ENCODE data around the gene GPRIN2.

GPRIN2 gene

GRCh38 chr10:46547541-46548497 is 8.6 kb downstream of the GPRIN2 start:
- peak; percentile 1 for DNase-seq

GRCh38 chr10:46546591-46547540 is 9.6 kb downstream of the GPRIN2 start:
- peak; percentile 2 for DNase-seq

- peak; percentile 1 for DNase-seq
Observed at GRCh38 chr10:46545861-46546590, 10.4 kb downstream of the GPRIN2 start.

- DNase-seq: peak; percentile 11
Observed at GRCh38 chr10:46544989-46545791, 11.3 kb downstream of the GPRIN2 start.

- DNase-seq: peak; percentile 1
Observed at GRCh38 chr10:46543466-46544377, 12.7 kb downstream of the GPRIN2 start.

- peak; percentile 1 for DNase-seq
Observed at GRCh38 chr10:46542567-46543465, 13.6 kb downstream of the GPRIN2 start.

- DNase-seq: peak; percentile 1
Observed at GRCh38 chr10:46541735-46542566, 14.5 kb downstream of the GPRIN2 start.

GRCh38 chr10:46541017-46541661 is 15.3 kb downstream of the GPRIN2 start:
- peak; percentile 29 for DNase-seq

GRCh38 chr10:46540412-46541016 is 15.9 kb downstream of the GPRIN2 start:
- DNase-seq: peak; percentile 1

GRCh38 chr10:46539596-46540411 is 16.7 kb downstream of the GPRIN2 start:
- DNase-seq: peak; percentile 1

GRCh38 chr10:46538717-46539426 is 17.6 kb downstream of the GPRIN2 start:
- DNase-seq: no peak

- DNase-seq: no peak
Observed at GRCh38 chr10:46538155-46538554, 18.3 kb downstream of the GPRIN2 start.

- no peak for DNase-seq
Observed at GRCh38 chr10:46537309-46537708, 19.1 kb downstream of the GPRIN2 start.

- DNase-seq: no peak
Observed at GRCh38 chr10:46536781-46537180, 19.7 kb downstream of the GPRIN2 start.

- DNase-seq: no peak
Observed at GRCh38 chr10:46536171-46536570, 20.3 kb downstream of the GPRIN2 start.

Data from activated CD4-positive, alpha-beta T cell treated with anti-CD3 and anti-CD28 coated beads for 48 hours (primary cell).